Tibial nerve (tissue), 4 donors: ENCODE measurements around the gene CASZ1.

ENCODE experiments used
- EP300 ChIP-seq, 2 donors: sonication (generic); formaldehyde crosslinking; IDR thresholded peaks; one replicate each; pipeline ENCODE4 v1.6.1; 2017; ENCODE audit warnings: antibody characterized with exemption in 2 of 2, mild to moderate bottlenecking in 1 of 2
- TF ChIP-seq, protein P1 (sequence below), 5 experiments: fragments of 200-600 bp in 3 of 5; fragments of 450-650 bp in 2 of 5; sonication (generic) in 3 of 5; IDR thresholded peaks; one replicate each; pipeline ENCODE4 v1.5.1; 2016 to 2019; ENCODE audit warnings: antibody characterized with exemption in 5 of 5, mild to moderate bottlenecking in 3 of 5, moderate library complexity in 2 of 5

DNA sequence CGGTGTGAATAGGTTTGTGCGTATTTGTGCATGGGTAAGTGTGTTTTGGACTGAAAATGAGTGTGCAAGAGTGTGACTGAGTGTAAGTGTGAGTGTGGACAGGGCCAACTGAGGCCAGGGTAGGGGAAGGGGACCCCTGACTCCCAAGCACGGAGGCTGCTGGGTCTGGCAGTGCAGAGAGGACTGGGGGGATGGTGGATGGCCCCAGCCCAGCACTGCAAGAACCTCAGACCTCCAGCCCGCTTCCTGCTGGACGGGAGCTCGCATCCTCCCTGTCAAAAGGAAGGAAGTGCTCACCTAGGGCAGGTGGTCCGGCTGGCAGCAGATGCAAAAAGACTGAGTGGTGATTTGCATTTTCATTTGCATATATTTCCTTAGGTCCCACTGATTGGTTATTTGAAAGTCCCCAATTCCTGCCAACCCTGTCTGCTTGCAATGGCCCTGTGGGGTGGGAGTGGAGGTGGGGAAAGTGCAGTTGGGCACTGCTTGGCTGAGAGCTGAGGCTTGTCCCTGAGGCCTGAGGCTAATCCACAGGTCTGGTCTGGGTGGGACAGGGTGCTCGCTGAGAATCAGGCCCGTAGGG lies 42.8 kb upstream of the CASZ1 start:
- TF ChIP-seq, protein P1, sequence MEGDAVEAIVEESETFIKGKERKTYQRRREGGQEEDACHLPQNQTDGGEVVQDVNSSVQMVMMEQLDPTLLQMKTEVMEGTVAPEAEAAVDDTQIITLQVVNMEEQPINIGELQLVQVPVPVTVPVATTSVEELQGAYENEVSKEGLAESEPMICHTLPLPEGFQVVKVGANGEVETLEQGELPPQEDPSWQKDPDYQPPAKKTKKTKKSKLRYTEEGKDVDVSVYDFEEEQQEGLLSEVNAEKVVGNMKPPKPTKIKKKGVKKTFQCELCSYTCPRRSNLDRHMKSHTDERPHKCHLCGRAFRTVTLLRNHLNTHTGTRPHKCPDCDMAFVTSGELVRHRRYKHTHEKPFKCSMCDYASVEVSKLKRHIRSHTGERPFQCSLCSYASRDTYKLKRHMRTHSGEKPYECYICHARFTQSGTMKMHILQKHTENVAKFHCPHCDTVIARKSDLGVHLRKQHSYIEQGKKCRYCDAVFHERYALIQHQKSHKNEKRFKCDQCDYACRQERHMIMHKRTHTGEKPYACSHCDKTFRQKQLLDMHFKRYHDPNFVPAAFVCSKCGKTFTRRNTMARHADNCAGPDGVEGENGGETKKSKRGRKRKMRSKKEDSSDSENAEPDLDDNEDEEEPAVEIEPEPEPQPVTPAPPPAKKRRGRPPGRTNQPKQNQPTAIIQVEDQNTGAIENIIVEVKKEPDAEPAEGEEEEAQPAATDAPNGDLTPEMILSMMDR (IDR thresholded peaks at IDR 0.05): no peak
- TF ChIP-seq EP300 (IDR thresholded peaks at IDR 0.05): no peak
